Body of pancreas (tissue), 4 donors: ENCODE results near the gene EMILIN2.

Experiments
- POLR2A ChIP-seq, 3 donors: fragments of 450-650 bp; IDR thresholded peaks; one replicate each; pipeline ENCODE4 v1.6.1; 2016; ENCODE audit warnings: antibody characterized with exemption in 3 of 3, mild to moderate bottlenecking in 2 of 3
- TF ChIP-seq, protein P1 (sequence below), 7 experiments: fragments of 450-650 bp in 4 of 7; fragments of 200-600 bp in 3 of 7; sonication (generic) in 3 of 7; IDR thresholded peaks; one replicate each; pipeline ENCODE4 v1.5.1; 2016 to 2019; ENCODE audit warnings: antibody characterized with exemption in 7 of 7

DNA sequence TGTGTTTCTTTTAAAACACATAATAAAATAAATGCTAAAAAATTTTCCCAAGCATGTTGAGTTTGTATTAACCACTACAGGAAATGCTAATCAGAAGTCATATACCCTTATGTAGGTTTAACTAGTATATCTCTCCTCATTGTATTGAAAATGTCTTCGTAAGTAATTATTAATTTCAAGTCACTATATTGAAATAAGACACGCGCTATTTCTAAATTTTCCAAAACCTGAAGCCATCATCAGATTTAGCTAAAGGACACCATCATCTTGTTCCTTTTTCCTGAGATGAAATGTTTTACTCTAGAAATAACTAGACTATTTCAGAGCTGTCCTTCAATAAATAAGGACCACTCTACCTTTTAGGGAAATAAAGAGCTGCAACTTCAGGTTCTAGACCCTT is 87.2 kb downstream of the EMILIN2 start:
- TF ChIP-seq, protein P1, sequence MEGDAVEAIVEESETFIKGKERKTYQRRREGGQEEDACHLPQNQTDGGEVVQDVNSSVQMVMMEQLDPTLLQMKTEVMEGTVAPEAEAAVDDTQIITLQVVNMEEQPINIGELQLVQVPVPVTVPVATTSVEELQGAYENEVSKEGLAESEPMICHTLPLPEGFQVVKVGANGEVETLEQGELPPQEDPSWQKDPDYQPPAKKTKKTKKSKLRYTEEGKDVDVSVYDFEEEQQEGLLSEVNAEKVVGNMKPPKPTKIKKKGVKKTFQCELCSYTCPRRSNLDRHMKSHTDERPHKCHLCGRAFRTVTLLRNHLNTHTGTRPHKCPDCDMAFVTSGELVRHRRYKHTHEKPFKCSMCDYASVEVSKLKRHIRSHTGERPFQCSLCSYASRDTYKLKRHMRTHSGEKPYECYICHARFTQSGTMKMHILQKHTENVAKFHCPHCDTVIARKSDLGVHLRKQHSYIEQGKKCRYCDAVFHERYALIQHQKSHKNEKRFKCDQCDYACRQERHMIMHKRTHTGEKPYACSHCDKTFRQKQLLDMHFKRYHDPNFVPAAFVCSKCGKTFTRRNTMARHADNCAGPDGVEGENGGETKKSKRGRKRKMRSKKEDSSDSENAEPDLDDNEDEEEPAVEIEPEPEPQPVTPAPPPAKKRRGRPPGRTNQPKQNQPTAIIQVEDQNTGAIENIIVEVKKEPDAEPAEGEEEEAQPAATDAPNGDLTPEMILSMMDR (IDR thresholded peaks at IDR 0.05) = no peak
- TF ChIP-seq POLR2A (IDR thresholded peaks at IDR 0.05) = no peak
